K562 (cell line): Measurements from ENCODE around the gene PRELID3B. TPM values are rescaled to one million over a fixed set of nuclear protein-coding genes. Genes with fewer than 3 reads are reported as not detected.

Experiments used
- CUX1 ChIP-seq: fragments of 200-800 bp; sonication (Bioruptor generic); IDR thresholded peaks from 2 replicates; pipeline ENCODE4 v1.6.1; 2016; ENCODE audit warnings: missing genetic modification characterization, missing compliant biosample characterization
- EP300 ChIP-seq: IDR thresholded peaks from 2 replicates; pipeline ENCODE4 v1.6.1; 2012; ENCODE audit warnings: low read length, improper control_type of control experiment
- KAT8 ChIP-seq: fragments of 450-650 bp; IDR thresholded peaks from 2 replicates; pipeline ENCODE4 v1.6.1; 2016; ENCODE audit warnings: low read depth, mild to moderate bottlenecking
- MEF2D ChIP-seq: conservative IDR thresholded peaks from 2 replicates; pipeline ENCODE4 v1.6.1; 2016; ENCODE audit warnings: low read depth, missing genetic modification characterization, missing compliant biosample characterization
- NFRKB ChIP-seq: fragments of 450-650 bp; IDR thresholded peaks from 2 replicates; pipeline ENCODE4 v1.6.1; 2016; ENCODE audit warnings: low read depth
- POLR2G ChIP-seq: fragments of 200-400 bp; formaldehyde crosslinking; IDR thresholded peaks from 2 replicates; pipeline ENCODE4 v1.6.1; 2017; ENCODE audit warnings: low read depth, mild to moderate bottlenecking, antibody characterized with exemption, low read length, moderate library complexity
- SP2 ChIP-seq: IDR thresholded peaks from 2 replicates; pipeline ENCODE4 v1.6.1; 2011; ENCODE audit warnings: mild to moderate bottlenecking, low read depth, low read length, moderate library complexity; ENCODE audit not compliant: poor library complexity, severe bottlenecking; ENCODE audit errors: extremely low read depth
- ZBTB40 ChIP-seq, 2 experiments: fragments of 450-650 bp in 1 of 2; sonication (generic) in 1 of 2; formaldehyde crosslinking in 1 of 2; IDR thresholded peaks; 2 replicates each; pipeline versions ENCODE4 v1.7.1 to v1.9.0; 2016 to 2022; ENCODE audit warnings: inconsistent platforms in 1 of 2, mild to moderate bottlenecking in 1 of 2, missing genetic modification reagents in 1 of 2
- polyA plus RNA-seq, 8 experiments: library from polyadenylated mRNA; depleted of rRNA in 4 of 8; stranded (reverse) in 5 of 8; unstranded in 3 of 8; fragments of >200 nt; fragmentation: Nextera tagmentation in 2 of 8; fragmentation: Illumina TruSeq in 1 of 8; extraction: Ambion mirVana in 2 of 8; extraction: Trizol in 1 of 8; gene quantifications; 2 replicates each; pipeline versions ENCODE4 v1.2.1 to v1.2.3, GENCODE V29; 2011 to 2014; ENCODE audit warnings: inconsistent platforms in 1 of 8, missing spikeins in 1 of 8
- total RNA-seq, 7 experiments: library from RNA; depleted of rRNA in 6 of 7; stranded (reverse); fragments of >200 nt in 6 of 7; fragmentation: Illumina TruSeq in 2 of 7; extraction: Trizol in 2 of 7; gene quantifications; 2 replicates each; pipeline versions ENCODE4 v1.2.1 to v1.2.3, GENCODE V29; 2011 to 2021; ENCODE audit warnings: low replicate concordance in 1 of 7

PRELID3B gene
- total and polyA plus RNA-seq, 9 of the 15 experiments (the other 6 are each of a cell fraction or from before 2014, with no cell fraction given), result 77.0 to 186 (median 101) TPM

DNA sequence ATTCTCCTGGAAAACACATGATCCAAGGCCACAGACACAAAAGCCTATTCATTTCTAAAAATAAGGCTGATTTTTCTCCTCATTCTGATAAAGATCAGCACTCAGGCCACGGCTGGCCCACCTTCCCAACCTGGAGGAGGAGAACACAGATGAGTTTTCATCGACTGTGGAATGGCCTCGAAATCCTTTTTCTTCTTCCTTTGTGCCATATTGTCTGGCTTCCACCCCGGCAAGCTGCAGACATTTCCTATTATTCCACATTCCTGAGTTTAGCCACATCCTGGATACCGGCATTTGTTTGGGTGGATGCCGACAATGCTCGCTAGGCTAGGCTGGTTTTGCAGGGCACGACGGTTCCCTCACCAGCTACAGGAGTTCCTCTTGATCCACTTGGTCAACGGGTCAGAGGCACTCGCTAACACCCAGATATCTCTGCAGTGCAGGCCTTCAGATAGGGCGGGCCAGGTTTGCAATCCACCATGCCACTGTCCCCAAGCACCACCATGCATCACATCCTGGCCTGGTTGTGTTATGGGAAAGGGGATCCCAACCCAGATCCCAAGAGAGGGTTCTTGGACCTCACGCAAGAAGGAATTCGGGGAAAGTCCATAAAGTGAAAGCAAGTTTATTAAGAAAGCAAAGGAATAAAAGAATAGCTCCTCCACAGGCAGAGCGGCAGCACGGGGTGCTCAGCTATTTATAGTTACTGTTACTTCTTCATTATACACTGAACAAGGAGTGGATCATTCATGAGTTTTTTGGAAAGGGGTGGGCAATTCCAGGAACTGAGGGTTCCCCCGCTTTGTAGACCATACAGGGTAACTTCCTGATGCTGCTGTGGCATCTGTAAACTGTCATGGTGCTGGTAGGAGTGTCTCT is 31.4 kb downstream of the PRELID3B start (continued):
- TF ChIP-seq CUX1 (0 out of 2 replicates have a peak, but pooled peaks have one; percentile 46), MEF2D (tag) (no peak), NFRKB (peak; percentile 37; the same call in 1 of the 2 replicates), SP2 (no peak), EP300 (peak; percentile 30), KAT8 (no peak), POLR2G (0 out of 2 replicates have a peak, but pooled peaks have one; percentile 16), ZBTB40 (IDR thresholded peaks at IDR 0.05) (no peak), ZBTB40 (CRISPR knock-in tag; IDR thresholded peaks at IDR 0.05) (no peak)
